MCF 10A (cell line): ENCODE measurements around the gene KRTAP20-3. TPM values are rescaled to one million over a fixed set of nuclear protein-coding genes. Genes with fewer than 3 reads are reported as not detected.

Experiments
- BruUV-seq: library from RNA; stranded (reverse); fragments of 400-500 nt; replicated peaks from 2 replicates; lab custom pipeline; 2021; lab: Mats Ljungman, UMichigan
- CTCF ChIA-PET: fragments of 300-600 bp; sonication (Branson Sonifier 250); formaldehyde crosslinking; extraction: SDS; loops from one replicate; lab custom pipeline; 2021; ENCODE audit warnings: antibody characterized with exemption, inconsistent platforms; lab: Yijun Ruan, JAX
- POLR2A ChIA-PET: fragments of 300-600, 350-650 bp; sonication (Branson Sonifier 250); formaldehyde crosslinking; extraction: SDS; loops from one replicate; lab custom pipeline; 2020; ENCODE audit warnings: antibody characterized with exemption, inconsistent platforms; lab: Yijun Ruan, JAX
- DNase-seq: peaks from one replicate; pipeline ENCODE4 v3.0.0-alpha.2; 2018; ENCODE audit not compliant: unreplicated experiment
- H3K27ac Mint-ChIP-seq: one replicate; pipeline ENCODE4 v1.8.0; 2022; ENCODE audit warnings: mild to moderate bottlenecking, low read depth, mixed read lengths; ENCODE audit not compliant: unreplicated experiment
- H3K27me3 Mint-ChIP-seq: one replicate; pipeline ENCODE4 v1.8.0; 2022; ENCODE audit warnings: mixed read lengths; ENCODE audit not compliant: insufficient read depth, unreplicated experiment
- H3K36me3 Mint-ChIP-seq: one replicate; pipeline ENCODE4 v1.8.0; 2022; ENCODE audit warnings: mild to moderate bottlenecking, moderate library complexity, mixed read lengths; ENCODE audit not compliant: insufficient read depth, unreplicated experiment
- H3K4me1 Mint-ChIP-seq: one replicate; pipeline ENCODE4 v1.8.0; 2022; ENCODE audit warnings: mixed read lengths; ENCODE audit not compliant: insufficient read depth, unreplicated experiment
- H3K4me3 Mint-ChIP-seq: one replicate; pipeline ENCODE4 v1.8.0; 2022; ENCODE audit warnings: mild to moderate bottlenecking, moderate library complexity, mixed read lengths; ENCODE audit not compliant: unreplicated experiment
- H3K9me3 Mint-ChIP-seq: one replicate; pipeline ENCODE4 v1.8.0; 2022; ENCODE audit warnings: mixed read lengths; ENCODE audit not compliant: unreplicated experiment
- intact Hi-C: fragments of 100-400 bp; cut with micrococcal nuclease; formaldehyde crosslinking; loops from 2 replicates; pipeline ENCODE4 v1.14.1; 2022
- total RNA-seq: library from RNA; stranded (reverse); gene quantifications from 2 replicates; pipeline ENCODE4 v1.2.3, GENCODE V29; 2022
- TF ChIP-seq, protein P1 (sequence below): fragments of 200-600 bp; IDR thresholded peaks from one replicate; pipeline ENCODE4 v1.8.0; 2022; ENCODE audit warnings: antibody characterized with exemption, mild to moderate bottlenecking; ENCODE audit not compliant: unreplicated experiment

KRTAP20-3 gene
- total RNA-seq, 1 experiment from 2014 or later, result not detected

DNA sequence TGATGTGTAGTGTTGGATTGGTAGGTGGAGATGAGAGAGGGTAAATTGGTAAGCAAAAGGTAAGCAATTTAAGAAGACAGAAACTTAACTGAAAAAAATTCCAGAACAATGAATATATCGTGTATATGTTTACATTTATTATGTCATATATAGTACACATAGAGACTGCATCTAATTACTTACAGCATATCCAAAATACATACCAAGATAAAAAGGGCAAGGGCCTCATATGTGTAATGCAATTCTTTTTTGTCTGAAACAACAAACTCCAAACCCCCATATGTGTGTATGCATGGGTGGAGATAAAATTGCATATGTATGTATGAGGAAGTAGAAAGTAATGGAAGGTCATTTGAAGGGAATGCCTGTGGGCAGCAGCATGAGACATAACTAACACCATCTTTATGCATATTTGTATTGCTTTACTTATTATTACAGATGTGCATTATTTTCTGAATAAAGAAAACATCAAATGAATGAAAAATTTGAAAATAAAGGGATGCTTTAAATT lies 4.3 kb downstream of the KRTAP20-3 start:
- Mint-ChIP-seq H3K27me3 (peaks cover 56% of the 10 kb centered on the region), H3K9me3 (peaks cover 14% of the 10 kb centered on the region), H3K4me1 (no peaks in the 10 kb centered on the region), H3K36me3 (no peaks in the 10 kb centered on the region), H3K4me3 (no peak overlapping the region), H3K27ac (no peak overlapping the region)
- CTCF ChIA-PET, result no interaction called here
- no TSS peak for BruUV-seq
- POLR2A ChIA-PET, result no interaction called here
- intact Hi-C loops, result no loop called here
- TF ChIP-seq, protein P1, sequence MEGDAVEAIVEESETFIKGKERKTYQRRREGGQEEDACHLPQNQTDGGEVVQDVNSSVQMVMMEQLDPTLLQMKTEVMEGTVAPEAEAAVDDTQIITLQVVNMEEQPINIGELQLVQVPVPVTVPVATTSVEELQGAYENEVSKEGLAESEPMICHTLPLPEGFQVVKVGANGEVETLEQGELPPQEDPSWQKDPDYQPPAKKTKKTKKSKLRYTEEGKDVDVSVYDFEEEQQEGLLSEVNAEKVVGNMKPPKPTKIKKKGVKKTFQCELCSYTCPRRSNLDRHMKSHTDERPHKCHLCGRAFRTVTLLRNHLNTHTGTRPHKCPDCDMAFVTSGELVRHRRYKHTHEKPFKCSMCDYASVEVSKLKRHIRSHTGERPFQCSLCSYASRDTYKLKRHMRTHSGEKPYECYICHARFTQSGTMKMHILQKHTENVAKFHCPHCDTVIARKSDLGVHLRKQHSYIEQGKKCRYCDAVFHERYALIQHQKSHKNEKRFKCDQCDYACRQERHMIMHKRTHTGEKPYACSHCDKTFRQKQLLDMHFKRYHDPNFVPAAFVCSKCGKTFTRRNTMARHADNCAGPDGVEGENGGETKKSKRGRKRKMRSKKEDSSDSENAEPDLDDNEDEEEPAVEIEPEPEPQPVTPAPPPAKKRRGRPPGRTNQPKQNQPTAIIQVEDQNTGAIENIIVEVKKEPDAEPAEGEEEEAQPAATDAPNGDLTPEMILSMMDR, result no peak
- DNase-seq, result no peak

DNA sequence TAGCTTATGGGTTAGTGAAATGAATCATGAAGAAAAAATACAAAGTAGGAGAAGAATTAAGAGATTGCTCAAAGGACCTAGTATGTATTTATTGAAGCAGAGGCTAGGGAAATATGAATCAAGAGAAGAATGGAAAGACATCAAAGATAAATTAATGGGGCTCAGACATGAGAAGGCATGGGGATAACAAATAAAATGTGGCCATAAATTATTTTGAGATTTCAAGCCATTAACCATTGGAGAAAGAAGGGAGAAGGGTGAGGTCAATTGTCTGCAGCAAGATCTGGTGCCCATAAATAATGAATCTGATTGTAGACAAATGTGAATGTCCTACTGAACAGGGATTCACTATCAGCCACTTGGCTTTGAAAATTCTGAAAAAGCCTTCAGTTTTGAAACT lies 10.2 kb downstream of the KRTAP20-3 start:
- CTCF ChIA-PET, result no interaction called here
- H3K4me1 Mint-ChIP-seq, result no peaks in the 10 kb centered on the region

DNA sequence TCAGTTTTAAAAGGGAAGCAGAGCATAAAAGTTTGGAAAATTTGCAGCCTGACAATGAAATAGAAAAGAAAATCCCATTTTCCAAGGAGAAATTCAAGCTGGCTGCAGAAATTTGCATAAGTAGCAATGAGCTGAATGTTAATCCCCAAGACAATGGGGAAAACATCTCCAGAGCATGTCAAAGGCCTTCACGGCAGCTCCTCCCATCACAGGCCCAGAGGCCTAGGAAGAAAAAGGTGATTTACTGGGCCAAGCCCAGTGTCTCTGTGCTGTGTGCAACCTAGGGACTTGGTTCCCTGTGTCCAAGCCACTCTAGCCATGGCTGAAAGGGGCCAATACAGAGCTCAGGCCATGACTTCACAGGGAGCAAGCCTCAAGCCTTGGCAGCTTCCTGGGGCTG lies 26.1 kb downstream of the KRTAP20-3 start:
- Mint-ChIP-seq H3K4me1 (no peaks in the 10 kb centered on the region), H3K27me3 (peaks cover 27% of the 10 kb centered on the region), H3K9me3 (peaks cover 8% of the 10 kb centered on the region), H3K4me3 (no peak overlapping the region), H3K27ac (no peak overlapping the region), H3K36me3 (no peaks in the 10 kb centered on the region)
- POLR2A ChIA-PET, result no interaction called here
- TF ChIP-seq, protein P1, result no peak
- intact Hi-C loops, result no loop called here
- no TSS peak for BruUV-seq
- CTCF ChIA-PET, result no interaction called here
- no peak for DNase-seq

More for the DNA sequence above, 10.2 kb downstream of the KRTAP20-3 start:
- Mint-ChIP-seq H3K4me3 (no peak overlapping the region), H3K36me3 (no peaks in the 10 kb centered on the region), H3K27ac (no peak overlapping the region), H3K27me3 (peaks cover 81% of the 10 kb centered on the region), H3K9me3 (peaks cover 7% of the 10 kb centered on the region)
- POLR2A ChIA-PET, result no interaction called here
- intact Hi-C loops, result no loop called here
- TF ChIP-seq, protein P1, result no peak
- DNase-seq, result no peak
- BruUV-seq, result no TSS peak

DNA sequence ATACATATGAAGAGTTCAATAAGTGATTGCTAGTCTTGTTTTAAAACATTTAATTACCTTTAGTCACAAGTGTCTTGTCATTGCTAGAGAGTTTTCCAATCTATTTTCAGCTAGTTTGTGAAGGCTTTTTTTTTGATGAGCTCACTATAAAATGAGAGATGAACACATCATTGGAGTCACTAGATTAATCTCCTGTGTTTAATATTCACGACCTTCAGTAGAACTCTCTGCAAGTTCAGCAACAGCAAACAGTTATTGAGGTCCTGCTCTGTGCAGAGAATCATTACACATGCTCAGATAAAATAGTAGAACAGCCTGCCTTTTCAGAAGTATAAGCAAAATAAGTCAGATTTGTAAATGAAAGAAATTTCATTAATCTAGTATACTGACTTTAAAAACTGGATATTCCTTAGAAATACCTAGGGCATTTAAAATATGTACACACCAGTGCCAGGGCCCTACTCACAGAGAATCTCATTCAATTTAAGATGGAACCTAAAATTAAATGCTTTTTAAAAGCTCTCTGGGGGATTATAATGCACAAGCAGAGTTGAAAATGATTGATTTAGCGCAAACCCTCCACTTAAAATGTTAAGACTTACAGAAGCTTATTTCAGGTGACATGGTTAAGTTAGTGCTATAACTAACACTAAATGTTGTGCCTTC lies 30.5 kb downstream of the KRTAP20-3 start:
- Mint-ChIP-seq H3K27me3 (peaks cover 28% of the 10 kb centered on the region), H3K9me3 (peaks cover 8% of the 10 kb centered on the region), H3K36me3 (no peaks in the 10 kb centered on the region), H3K27ac (no peak overlapping the region), H3K4me3 (no peak overlapping the region), H3K4me1 (no peaks in the 10 kb centered on the region)
- intact Hi-C loops, result no loop called here
- DNase-seq, result no peak
- CTCF ChIA-PET, result interaction anchor here (0.9 kb wide), 1 partner anchor 13 kb away, joined by 3 read pairs; no protein-coding TSS in a partner anchor
- TF ChIP-seq, protein P1, result no peak
- POLR2A ChIA-PET, result no interaction called here
- BruUV-seq, result no TSS peak
